Measurements from ENCODE around the gene GLRA1. TPM values are rescaled to one million over a fixed set of nuclear protein-coding genes. Genes with fewer than 3 reads are reported as not detected.

GLRA1 gene
- total RNA-seq, 2 experiments from 2014 or later = not detected

GRCh38 chr5:151798674-151799073, 126.0 kb downstream of the GLRA1 start:
- no peak for DNase-seq
- Mint-ChIP-seq H3K4me1 (ENCODE audit: low read depth) (peaks cover 38% of the 10 kb centered on the region), H3K27me3 (no peaks in the 10 kb centered on the region), H3K36me3 (ENCODE audit: low read depth) (peaks cover 64% of the 10 kb centered on the region), H3K27ac (peak overlapping the region; percentile 51), H3K9me3 (no peaks in the 10 kb centered on the region), H3K4me3 (no peak overlapping the region)
- POLR2A ChIA-PET = interaction anchor here (1.1 to 2.5 kb wide), 3 partner anchors 11 to 27 kb away, joined by 3 to 8 read pairs (median 7); partner anchors contain the start of gene G3BP1
- TF ChIP-seq, protein P1, sequence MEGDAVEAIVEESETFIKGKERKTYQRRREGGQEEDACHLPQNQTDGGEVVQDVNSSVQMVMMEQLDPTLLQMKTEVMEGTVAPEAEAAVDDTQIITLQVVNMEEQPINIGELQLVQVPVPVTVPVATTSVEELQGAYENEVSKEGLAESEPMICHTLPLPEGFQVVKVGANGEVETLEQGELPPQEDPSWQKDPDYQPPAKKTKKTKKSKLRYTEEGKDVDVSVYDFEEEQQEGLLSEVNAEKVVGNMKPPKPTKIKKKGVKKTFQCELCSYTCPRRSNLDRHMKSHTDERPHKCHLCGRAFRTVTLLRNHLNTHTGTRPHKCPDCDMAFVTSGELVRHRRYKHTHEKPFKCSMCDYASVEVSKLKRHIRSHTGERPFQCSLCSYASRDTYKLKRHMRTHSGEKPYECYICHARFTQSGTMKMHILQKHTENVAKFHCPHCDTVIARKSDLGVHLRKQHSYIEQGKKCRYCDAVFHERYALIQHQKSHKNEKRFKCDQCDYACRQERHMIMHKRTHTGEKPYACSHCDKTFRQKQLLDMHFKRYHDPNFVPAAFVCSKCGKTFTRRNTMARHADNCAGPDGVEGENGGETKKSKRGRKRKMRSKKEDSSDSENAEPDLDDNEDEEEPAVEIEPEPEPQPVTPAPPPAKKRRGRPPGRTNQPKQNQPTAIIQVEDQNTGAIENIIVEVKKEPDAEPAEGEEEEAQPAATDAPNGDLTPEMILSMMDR (IDR thresholded peaks at IDR 0.05) = no peak
- CTCF ChIA-PET = interaction anchor here (1.0 to 2.7 kb wide), 6 partner anchors 13 to 344 kb away, joined by 3 to 8 read pairs (median 4); no protein-coding TSS in a partner anchor
- ATAC-seq = no peak
- intact Hi-C loops (cut with micrococcal nuclease) = no loop called here

DNA sequence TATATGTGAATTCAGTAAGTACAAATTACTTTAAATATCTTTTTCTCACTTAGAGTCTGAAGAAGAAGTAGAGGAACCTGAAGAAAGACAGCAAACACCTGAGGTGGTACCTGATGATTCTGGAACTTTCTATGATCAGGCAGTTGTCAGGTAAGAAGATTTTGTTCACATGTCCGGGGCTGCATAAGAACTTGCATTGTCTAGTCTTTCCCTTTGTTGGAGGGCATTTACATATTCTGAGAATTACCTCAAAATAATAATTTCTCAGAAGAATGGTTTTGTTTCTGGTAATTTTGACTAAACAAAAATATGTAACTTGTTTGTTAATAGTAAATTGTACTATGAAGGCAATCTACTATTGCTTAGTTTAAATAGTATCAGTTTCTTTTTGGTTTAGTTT, 129.2 kb downstream of the GLRA1 start:
- TF ChIP-seq, protein P1 (IDR thresholded peaks at IDR 0.05) = no peak
- DNase-seq = no peak
- Mint-ChIP-seq H3K27ac (peak overlapping the region; percentile 13), H3K4me1 (ENCODE audit: low read depth) (peaks cover 37% of the 10 kb centered on the region), H3K4me3 (no peak overlapping the region), H3K27me3 (no peaks in the 10 kb centered on the region), H3K36me3 (ENCODE audit: low read depth) (peaks cover 65% of the 10 kb centered on the region), H3K9me3 (no peaks in the 10 kb centered on the region)
- intact Hi-C loops (cut with micrococcal nuclease) = no loop called here
- ATAC-seq = no peak
- ChIA-PET CTCF (no interaction called here), POLR2A (no interaction called here)

GRCh38 chr5:151793358-151793757, 131.3 kb downstream of the GLRA1 start:
- no peak for DNase-seq
- H3K9me3 Mint-ChIP-seq = no peaks in the 10 kb centered on the region
- H3K27ac Mint-ChIP-seq = no peak overlapping the region
- no peak for ATAC-seq
- intact Hi-C loops (cut with micrococcal nuclease) = no loop called here
- ChIA-PET CTCF (no interaction called here), POLR2A (no interaction called here)
- H3K27me3 Mint-ChIP-seq = no peaks in the 10 kb centered on the region
- no peak overlapping the region for H3K4me3 Mint-ChIP-seq
- TF ChIP-seq, protein P1 (IDR thresholded peaks at IDR 0.05) = no peak
- peaks cover 36% of the 10 kb centered on the region for H3K4me1 Mint-ChIP-seq (ENCODE audit: low read depth)
- peaks cover 66% of the 10 kb centered on the region for H3K36me3 Mint-ChIP-seq (ENCODE audit: low read depth)

GRCh38 chr5:151787817-151788216, 136.8 kb downstream of the GLRA1 start:
- no peak for ATAC-seq
- H3K27me3 Mint-ChIP-seq = no peaks in the 10 kb centered on the region
- CTCF ChIA-PET = interaction anchor here (1.3 to 1.8 kb wide), 3 partner anchors 13 to 129 kb away, joined by 3 to 6 read pairs (median 5); no protein-coding TSS in a partner anchor
- intact Hi-C loops (cut with micrococcal nuclease) = no loop called here
- no peak overlapping the region for H3K4me3 Mint-ChIP-seq
- H3K4me1 Mint-ChIP-seq (ENCODE audit: low read depth) = peaks cover 44% of the 10 kb centered on the region
- TF ChIP-seq, protein P1 (IDR thresholded peaks at IDR 0.05) = no peak
- H3K27ac Mint-ChIP-seq = no peak overlapping the region
- H3K36me3 Mint-ChIP-seq (ENCODE audit: low read depth) = peaks cover 46% of the 10 kb centered on the region
- POLR2A ChIA-PET = interaction anchor here (1.2 to 1.9 kb wide), 3 partner anchors 13 to 17 kb away, joined by 3 to 7 read pairs (median 3); no protein-coding TSS in a partner anchor
- DNase-seq = no peak
- H3K9me3 Mint-ChIP-seq = no peaks in the 10 kb centered on the region

DNA sequence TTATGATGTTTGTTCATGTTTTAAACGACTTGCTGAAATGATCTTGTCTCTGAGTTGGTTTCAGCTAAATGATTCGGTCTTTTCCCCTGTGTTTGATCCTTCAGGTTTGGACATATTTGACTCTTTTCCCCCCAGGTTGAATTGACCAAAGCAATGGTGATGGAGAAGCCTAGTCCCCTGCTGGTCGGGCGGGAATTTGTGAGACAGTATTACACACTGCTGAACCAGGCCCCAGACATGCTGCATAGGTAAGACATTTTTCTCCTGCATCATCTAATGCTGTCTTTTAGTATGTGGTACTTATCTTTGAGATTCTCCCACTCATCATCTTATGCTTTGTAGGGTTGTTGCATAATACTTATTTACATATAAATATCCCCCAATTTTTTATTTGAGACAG, 138.2 kb downstream of the GLRA1 start:
- Mint-ChIP-seq H3K4me1 (ENCODE audit: low read depth) (peaks cover 47% of the 10 kb centered on the region), H3K27ac (peak overlapping the region; percentile 60), H3K9me3 (no peaks in the 10 kb centered on the region), H3K4me3 (no peak overlapping the region), H3K27me3 (no peaks in the 10 kb centered on the region), H3K36me3 (ENCODE audit: low read depth) (peaks cover 38% of the 10 kb centered on the region)
- ChIA-PET POLR2A (interaction anchor here (2.7 kb wide), 1 partner anchor 13 kb away, joined by 8 read pairs; no protein-coding TSS in a partner anchor), CTCF (interaction anchor here (1.3 to 1.7 kb wide), 2 partner anchors 15 to 128 kb away, joined by 3 to 5 read pairs; no protein-coding TSS in a partner anchor)
- no peak for ATAC-seq
- TF ChIP-seq, protein P1 (IDR thresholded peaks at IDR 0.05) = no peak
- intact Hi-C loops (cut with micrococcal nuclease) = no loop called here
- no peak for DNase-seq

All from activated CD8-positive, alpha-beta T cell treated with anti-CD3 and anti-CD28 coated beads for 36 hours (primary cell).